HG03354 (cell line): ENCODE measurements around the gene ATG9B.

Source experiments
- ATAC-seq: cut with Tn5 transposase; IDR thresholded peaks from one replicate; pipeline ENCODE4 v1.9.1; 2021; ENCODE audit warnings: mild to moderate bottlenecking; ENCODE audit not compliant: unreplicated experiment, poor library complexity, severe bottlenecking

ATG9B gene

GRCh38 chr7:150971242-150972022 lies 52.9 kb downstream of the ATG9B start:
- no peak for ATAC-seq

GRCh38 chr7:150970424-150970823 lies 53.9 kb downstream of the ATG9B start:
- ATAC-seq: no peak

- no peak for ATAC-seq
Measured at GRCh38 chr7:150969475-150969874, 54.8 kb downstream of the ATG9B start.

GRCh38 chr7:150968734-150969372 lies 55.4 kb downstream of the ATG9B start:
- ATAC-seq: no peak

- ATAC-seq: no peak
Measured at GRCh38 chr7:150968056-150968733, 56.1 kb downstream of the ATG9B start.

GRCh38 chr7:150967349-150967748 lies 56.9 kb downstream of the ATG9B start:
- ATAC-seq: no peak

- ATAC-seq: no peak
Measured at GRCh38 chr7:150966002-150966401, 58.3 kb downstream of the ATG9B start.

- no peak for ATAC-seq
Measured at GRCh38 chr7:150965273-150965830, 58.9 kb downstream of the ATG9B start.
